Nephron progenitor cell (in vitro differentiated cells): Measurements from ENCODE around the gene TNNT2.

Experiments
- DNase-seq: peaks from one replicate; pipeline ENCODE4 v3.0.0; 2021
- H3K27ac Mint-ChIP-seq: 2 replicates; pipeline ENCODE4 v1.8.0; 2021; ENCODE audit warnings: mild to moderate bottlenecking, moderate library complexity, mixed read lengths
- H3K27me3 Mint-ChIP-seq: 2 replicates; pipeline ENCODE4 v1.8.0; 2021; ENCODE audit warnings: mild to moderate bottlenecking, low read depth, mixed read lengths; ENCODE audit not compliant: poor library complexity
- H3K36me3 Mint-ChIP-seq: 2 replicates; pipeline ENCODE4 v1.8.0; 2021; ENCODE audit warnings: low read depth, mixed read lengths
- H3K4me1 Mint-ChIP-seq: 2 replicates; pipeline ENCODE4 v1.8.0; 2021; ENCODE audit warnings: mixed read lengths
- H3K4me3 Mint-ChIP-seq: 2 replicates; pipeline ENCODE4 v1.8.0; 2021; ENCODE audit warnings: mild to moderate bottlenecking, moderate library complexity, mixed read lengths
- H3K9me3 Mint-ChIP-seq: 2 replicates; pipeline ENCODE4 v1.8.0; 2021; ENCODE audit warnings: mild to moderate bottlenecking, moderate library complexity, mixed read lengths
- TF ChIP-seq, protein P1 (sequence below): fragments of 200-600 bp; sonication (generic); IDR thresholded peaks from 2 replicates; pipeline ENCODE4 v1.5.0; 2021; ENCODE audit warnings: antibody characterized with exemption

Gene TNNT2

DNA sequence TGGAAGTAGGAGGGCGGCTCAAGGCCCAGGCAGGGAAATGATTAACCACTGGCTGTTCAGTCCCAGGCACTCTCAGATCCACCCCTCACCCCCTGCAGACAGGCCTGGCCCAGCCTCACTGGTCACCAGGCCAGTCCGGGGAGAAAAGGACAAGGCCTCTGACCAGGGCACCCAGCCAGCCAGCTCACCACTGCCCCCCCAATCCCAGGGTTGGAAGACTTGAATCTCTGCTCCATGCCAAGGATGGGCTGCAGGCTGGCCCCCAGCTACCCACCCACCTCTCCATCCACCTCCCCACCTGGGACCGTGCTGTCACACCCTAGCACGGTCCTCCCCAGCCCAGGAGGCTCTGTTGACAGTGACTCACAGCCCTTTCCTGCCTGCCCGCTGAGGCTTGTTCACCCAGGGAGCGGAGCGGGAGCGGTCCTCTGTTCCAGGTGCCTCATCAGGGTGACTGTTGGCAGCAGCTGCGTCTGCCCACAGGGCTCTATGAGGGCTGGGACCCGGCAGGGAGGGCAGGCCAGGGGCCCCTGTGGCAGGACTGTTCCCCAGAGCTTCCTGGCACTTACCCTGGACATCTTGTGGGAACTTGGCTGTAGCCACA, 19.5 kb upstream of the TNNT2 start:
- Mint-ChIP-seq H3K27ac (no peak overlapping the region), H3K4me1 (peaks cover 12% of the 10 kb centered on the region), H3K27me3 (peaks cover 9% of the 10 kb centered on the region), H3K9me3 (no peaks in the 10 kb centered on the region), H3K36me3 (no peaks in the 10 kb centered on the region), H3K4me3 (no peak overlapping the region)
- TF ChIP-seq, protein P1, sequence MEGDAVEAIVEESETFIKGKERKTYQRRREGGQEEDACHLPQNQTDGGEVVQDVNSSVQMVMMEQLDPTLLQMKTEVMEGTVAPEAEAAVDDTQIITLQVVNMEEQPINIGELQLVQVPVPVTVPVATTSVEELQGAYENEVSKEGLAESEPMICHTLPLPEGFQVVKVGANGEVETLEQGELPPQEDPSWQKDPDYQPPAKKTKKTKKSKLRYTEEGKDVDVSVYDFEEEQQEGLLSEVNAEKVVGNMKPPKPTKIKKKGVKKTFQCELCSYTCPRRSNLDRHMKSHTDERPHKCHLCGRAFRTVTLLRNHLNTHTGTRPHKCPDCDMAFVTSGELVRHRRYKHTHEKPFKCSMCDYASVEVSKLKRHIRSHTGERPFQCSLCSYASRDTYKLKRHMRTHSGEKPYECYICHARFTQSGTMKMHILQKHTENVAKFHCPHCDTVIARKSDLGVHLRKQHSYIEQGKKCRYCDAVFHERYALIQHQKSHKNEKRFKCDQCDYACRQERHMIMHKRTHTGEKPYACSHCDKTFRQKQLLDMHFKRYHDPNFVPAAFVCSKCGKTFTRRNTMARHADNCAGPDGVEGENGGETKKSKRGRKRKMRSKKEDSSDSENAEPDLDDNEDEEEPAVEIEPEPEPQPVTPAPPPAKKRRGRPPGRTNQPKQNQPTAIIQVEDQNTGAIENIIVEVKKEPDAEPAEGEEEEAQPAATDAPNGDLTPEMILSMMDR = no peak
- DNase-seq = no peak

DNA sequence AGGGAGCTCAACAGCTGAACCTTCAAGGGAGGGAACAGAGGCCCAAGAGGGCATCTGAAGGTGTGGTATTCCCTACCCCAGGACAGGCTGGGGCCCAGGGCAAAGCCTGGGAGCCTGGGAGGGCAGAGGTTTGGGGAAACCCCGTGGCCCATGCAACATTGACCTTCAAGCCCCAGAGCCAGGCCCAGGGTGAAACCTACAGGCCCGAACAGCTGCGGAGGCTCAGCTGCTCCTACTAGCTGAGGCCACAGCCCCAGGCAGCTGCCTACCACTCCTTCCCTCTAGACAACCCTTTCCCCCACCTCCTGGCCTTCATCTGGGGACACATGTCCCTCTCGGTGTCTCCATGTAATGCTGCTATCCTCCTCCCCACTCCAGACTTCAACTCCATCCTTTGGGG, 18.5 kb upstream of the TNNT2 start:
- Mint-ChIP-seq H3K9me3 (no peaks in the 10 kb centered on the region), H3K27me3 (peaks cover 14% of the 10 kb centered on the region), H3K27ac (no peak overlapping the region), H3K36me3 (no peaks in the 10 kb centered on the region), H3K4me1 (peaks cover 13% of the 10 kb centered on the region), H3K4me3 (no peak overlapping the region)
- TF ChIP-seq, protein P1 = no peak
- no peak for DNase-seq

DNA sequence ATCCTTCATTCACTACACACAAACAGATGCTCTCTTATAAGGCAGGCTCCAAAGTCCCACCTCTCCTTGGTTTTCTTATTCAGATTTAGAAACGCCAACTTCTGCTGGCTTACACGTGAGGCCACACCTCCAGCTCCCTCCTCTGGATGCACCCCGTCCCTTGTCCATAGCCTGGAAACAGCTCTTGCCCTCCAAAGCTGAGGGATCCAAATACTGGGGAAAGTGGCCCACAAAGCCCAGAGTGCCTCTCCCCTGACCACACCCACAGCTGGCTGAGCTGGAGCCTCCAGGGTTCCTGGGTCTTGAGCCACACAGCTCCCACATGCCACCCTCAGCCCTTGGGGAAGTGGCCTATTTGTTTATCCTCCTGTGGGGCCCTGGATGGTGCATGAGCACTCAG, 17.1 kb upstream of the TNNT2 start:
- Mint-ChIP-seq H3K4me1 (peaks cover 13% of the 10 kb centered on the region), H3K36me3 (no peaks in the 10 kb centered on the region), H3K27ac (no peak overlapping the region), H3K4me3 (no peak overlapping the region), H3K9me3 (no peaks in the 10 kb centered on the region), H3K27me3 (peaks cover 14% of the 10 kb centered on the region)
- TF ChIP-seq, protein P1 = no peak
- DNase-seq = no peak

DNA sequence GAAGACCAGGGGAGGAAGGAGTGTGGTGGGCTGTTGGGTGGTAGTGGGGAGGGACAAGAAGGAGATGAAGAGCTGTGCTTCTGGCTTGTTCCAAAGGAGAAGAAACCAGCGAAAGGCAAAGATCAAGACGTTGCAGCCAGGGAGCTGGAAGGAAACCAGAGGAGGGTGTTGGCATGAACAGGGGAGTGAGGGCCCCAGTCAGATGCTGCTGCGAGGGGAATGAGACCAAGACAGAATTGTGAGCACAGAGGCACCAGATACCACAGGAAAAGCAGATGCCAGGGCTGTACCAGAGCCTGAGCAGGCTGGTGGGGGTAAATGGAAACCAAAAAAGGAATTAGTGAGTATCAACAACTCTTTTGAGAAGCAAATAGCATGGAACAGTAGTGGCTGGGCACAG, 15.6 kb upstream of the TNNT2 start:
- no peak overlapping the region for H3K4me3 Mint-ChIP-seq
- TF ChIP-seq, protein P1 = no peak
- peaks cover 14% of the 10 kb centered on the region for H3K27me3 Mint-ChIP-seq
- no peak overlapping the region for H3K27ac Mint-ChIP-seq
- H3K9me3 Mint-ChIP-seq = no peaks in the 10 kb centered on the region
- peaks cover 13% of the 10 kb centered on the region for H3K4me1 Mint-ChIP-seq
- DNase-seq = no peak
- H3K36me3 Mint-ChIP-seq = no peaks in the 10 kb centered on the region

DNA sequence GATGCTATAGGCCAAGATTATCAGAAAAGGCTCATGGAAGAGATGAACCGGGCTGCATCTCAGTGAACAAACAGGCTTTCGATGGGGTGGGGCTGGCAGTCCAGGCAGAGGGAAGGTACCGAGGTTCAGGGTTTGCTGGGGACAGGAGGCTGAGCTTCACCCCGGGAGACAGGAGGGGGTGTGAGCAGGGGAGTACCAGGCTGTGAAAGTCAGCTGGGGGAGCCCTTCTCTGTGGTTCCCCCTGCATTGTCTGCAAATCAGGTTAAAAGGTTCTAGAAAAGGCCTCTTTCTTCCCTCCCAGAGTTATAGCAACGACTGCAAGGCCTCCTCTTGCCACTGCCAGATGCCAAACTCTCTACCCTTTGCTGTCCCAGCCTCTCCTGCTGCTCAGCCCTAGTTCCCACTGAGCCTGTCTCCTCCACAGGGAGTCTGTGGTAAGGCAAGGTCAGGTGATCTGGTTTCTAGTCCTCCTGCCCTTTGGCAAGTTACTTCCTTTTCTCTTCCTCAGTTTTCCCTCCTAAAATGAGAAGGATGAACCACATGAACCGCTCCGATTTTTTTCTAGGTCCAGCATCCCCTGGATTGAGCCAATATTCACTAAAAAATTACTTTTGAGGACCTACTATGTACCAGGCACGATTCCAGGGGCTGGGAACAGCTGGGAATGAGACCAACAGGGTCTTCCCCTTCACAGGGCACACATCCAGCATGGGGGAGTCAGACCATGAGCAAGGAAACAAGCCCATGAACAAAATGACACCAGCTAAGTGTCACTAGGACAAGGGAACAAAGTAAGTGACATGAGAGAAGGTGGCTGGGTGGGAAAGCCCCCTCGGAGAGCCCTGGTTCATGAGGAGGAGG, 14.4 kb upstream of the TNNT2 start:
- peak overlapping the region; percentile 41 for H3K27ac Mint-ChIP-seq
- no peak overlapping the region for H3K4me3 Mint-ChIP-seq
- peaks cover 13% of the 10 kb centered on the region for H3K4me1 Mint-ChIP-seq
- H3K27me3 Mint-ChIP-seq = peaks cover 21% of the 10 kb centered on the region
- H3K9me3 Mint-ChIP-seq = no peaks in the 10 kb centered on the region
- TF ChIP-seq, protein P1 = no peak
- H3K36me3 Mint-ChIP-seq = no peaks in the 10 kb centered on the region
- no peak for DNase-seq

DNA sequence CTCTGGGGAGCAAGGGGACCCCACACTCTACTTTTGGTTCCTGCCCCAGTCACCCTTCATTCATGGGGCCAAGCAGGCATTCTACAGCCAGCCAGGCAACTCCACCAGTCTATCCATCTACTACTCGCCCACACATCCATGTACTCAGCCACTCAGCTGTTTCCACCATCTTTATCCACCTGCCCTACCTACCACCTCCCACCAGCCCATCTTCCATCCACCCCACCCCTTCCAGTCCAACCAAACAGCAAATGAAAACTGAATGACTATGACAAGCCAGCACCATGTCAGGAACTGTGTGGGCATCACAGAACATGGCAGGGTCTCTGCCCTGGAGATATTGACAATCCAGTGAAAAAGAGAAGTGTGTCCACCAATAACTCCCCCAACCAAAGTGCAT, 13.7 kb upstream of the TNNT2 start:
- peaks cover 13% of the 10 kb centered on the region for H3K4me1 Mint-ChIP-seq
- H3K36me3 Mint-ChIP-seq = no peaks in the 10 kb centered on the region
- H3K9me3 Mint-ChIP-seq = no peaks in the 10 kb centered on the region
- H3K27ac Mint-ChIP-seq = no peak overlapping the region
- H3K27me3 Mint-ChIP-seq = peaks cover 23% of the 10 kb centered on the region
- no peak for DNase-seq
- TF ChIP-seq, protein P1 = no peak
- no peak overlapping the region for H3K4me3 Mint-ChIP-seq
